HepG2 (cell line): ENCODE results near the gene CDCA5. TPM values are rescaled to one million over a fixed set of nuclear protein-coding genes. Genes with fewer than 3 reads are reported as not detected.

Experiments
- HNRNPK ChIP-seq: fragments of 200-400 bp; formaldehyde crosslinking; IDR thresholded peaks from 2 replicates; pipeline ENCODE4 v1.6.1; 2018; ENCODE audit warnings: low read length, low read depth, moderate library complexity, mild to moderate bottlenecking; ENCODE audit not compliant: poor library complexity, severe bottlenecking
- KDM2A ChIP-seq: sonication (generic); formaldehyde crosslinking; IDR thresholded peaks from 2 replicates; pipeline ENCODE4 v1.4.0; 2020; ENCODE audit warnings: low read depth, missing genetic modification reagents, borderline replicate concordance
- NFE2L1 ChIP-seq: sonication (generic); formaldehyde crosslinking; IDR thresholded peaks from 2 replicates; pipeline ENCODE4 v1.4.0; 2020; ENCODE audit warnings: missing genetic modification reagents, mild to moderate bottlenecking, borderline replicate concordance
- SRY ChIP-seq: sonication (generic); formaldehyde crosslinking; IDR thresholded peaks from 2 replicates; pipeline ENCODE4 v1.8.0; 2022; ENCODE audit warnings: mild to moderate bottlenecking, missing genetic modification reagents
- TBP ChIP-seq: sonication (generic); formaldehyde crosslinking; IDR thresholded peaks from 2 replicates; pipeline ENCODE4 v1.5.0; 2020; ENCODE audit warnings: missing genetic modification reagents
- ZBTB44 ChIP-seq: sonication (generic); formaldehyde crosslinking; IDR thresholded peaks from 2 replicates; pipeline ENCODE4 v1.4.0; 2020; ENCODE audit warnings: missing genetic modification reagents
- ZFP82 ChIP-seq: sonication (generic); formaldehyde crosslinking; IDR thresholded peaks from 2 replicates; pipeline ENCODE4 v1.5.1; 2020; ENCODE audit warnings: mild to moderate bottlenecking, missing genetic modification reagents, borderline replicate concordance
- ZNF724P ChIP-seq: sonication (generic); formaldehyde crosslinking; IDR thresholded peaks from 2 replicates; pipeline ENCODE4 v1.8.0; 2022; ENCODE audit warnings: missing genetic modification reagents, borderline replicate concordance
- polyA plus RNA-seq, 8 experiments: library from polyadenylated mRNA; depleted of rRNA in 3 of 8; stranded (reverse) in 7 of 8; unstranded in 1 of 8; fragments of >200 nt; fragmentation: Illumina TruSeq in 4 of 8; extraction: Trizol in 4 of 8; gene quantifications; 2 replicates each; pipeline versions ENCODE4 v1.2.1 to v1.2.3, GENCODE V29; 2011 to 2016; ENCODE audit warnings: low read depth in 4 of 8, missing spikeins in 1 of 8, mixed read lengths in 1 of 8; ENCODE audit not compliant: insufficient read depth in 1 of 8
- total RNA-seq, 5 experiments: library from RNA; depleted of rRNA; stranded (reverse); fragments of >200 nt; fragmentation: Illumina TruSeq; extraction: Trizol; gene quantifications; 2 replicates each; pipeline ENCODE4 v1.2.3, GENCODE V29; 2016; ENCODE audit warnings: low read depth in 1 of 5
- TF ChIP-seq, protein P1 (sequence below), 2 experiments: sonication (generic) in 1 of 2; formaldehyde crosslinking in 1 of 2; IDR thresholded peaks; 2 replicates each; pipeline versions ENCODE4 v1.6.1 to v1.9.0; 2014 to 2022; ENCODE audit warnings: antibody characterized with exemption in 1 of 2, borderline replicate concordance in 1 of 2, inconsistent platforms in 1 of 2, low read depth in 1 of 2, missing genetic modification reagents in 1 of 2
- TF ChIP-seq, protein P2 (sequence below): sonication (generic); formaldehyde crosslinking; IDR thresholded peaks from 2 replicates; pipeline ENCODE4 v1.5.1; 2020; ENCODE audit warnings: mild to moderate bottlenecking, missing genetic modification reagents, moderate library complexity
- TF ChIP-seq, protein P3 (sequence below): sonication (generic); formaldehyde crosslinking; IDR thresholded peaks from 2 replicates; pipeline ENCODE4 v1.5.0; 2020; ENCODE audit warnings: missing genetic modification reagents, mild to moderate bottlenecking, borderline replicate concordance
- TF ChIP-seq, protein P4 (sequence below): sonication (generic); formaldehyde crosslinking; IDR thresholded peaks from 2 replicates; pipeline ENCODE4 v1.4.0; 2020; ENCODE audit warnings: missing genetic modification reagents

The CDCA5 gene
- total and polyA plus RNA-seq, 2 of the 13 experiments (the other 11 are each of a cell fraction or from before 2014, with no cell fraction given), result 13.5 to 50.6 TPM

GRCh38 chr11:65117206-65118096 lies 33.6 kb upstream of the CDCA5 start, which contains the start of gene ZNHIT2 (continued):
- no peak for TF ChIP-seq NFE2L1 (CRISPR knock-in tag)
- TF ChIP-seq, protein P1, sequence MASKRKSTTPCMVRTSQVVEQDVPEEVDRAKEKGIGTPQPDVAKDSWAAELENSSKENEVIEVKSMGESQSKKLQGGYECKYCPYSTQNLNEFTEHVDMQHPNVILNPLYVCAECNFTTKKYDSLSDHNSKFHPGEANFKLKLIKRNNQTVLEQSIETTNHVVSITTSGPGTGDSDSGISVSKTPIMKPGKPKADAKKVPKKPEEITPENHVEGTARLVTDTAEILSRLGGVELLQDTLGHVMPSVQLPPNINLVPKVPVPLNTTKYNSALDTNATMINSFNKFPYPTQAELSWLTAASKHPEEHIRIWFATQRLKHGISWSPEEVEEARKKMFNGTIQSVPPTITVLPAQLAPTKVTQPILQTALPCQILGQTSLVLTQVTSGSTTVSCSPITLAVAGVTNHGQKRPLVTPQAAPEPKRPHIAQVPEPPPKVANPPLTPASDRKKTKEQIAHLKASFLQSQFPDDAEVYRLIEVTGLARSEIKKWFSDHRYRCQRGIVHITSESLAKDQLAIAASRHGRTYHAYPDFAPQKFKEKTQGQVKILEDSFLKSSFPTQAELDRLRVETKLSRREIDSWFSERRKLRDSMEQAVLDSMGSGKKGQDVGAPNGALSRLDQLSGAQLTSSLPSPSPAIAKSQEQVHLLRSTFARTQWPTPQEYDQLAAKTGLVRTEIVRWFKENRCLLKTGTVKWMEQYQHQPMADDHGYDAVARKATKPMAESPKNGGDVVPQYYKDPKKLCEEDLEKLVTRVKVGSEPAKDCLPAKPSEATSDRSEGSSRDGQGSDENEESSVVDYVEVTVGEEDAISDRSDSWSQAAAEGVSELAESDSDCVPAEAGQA (IDR thresholded peaks at IDR 0.05; ENCODE audit: low read depth), result peak; percentile 77
- TF ChIP-seq, protein P1 (CRISPR knock-in tag; IDR thresholded peaks at IDR 0.05; ENCODE audit: borderline replicate concordance), result no peak
- TF ChIP-seq ZBTB44 (CRISPR knock-in tag), result no peak
- no peak for TF ChIP-seq SRY (CRISPR knock-in tag)
- no peak for TF ChIP-seq TBP
- TF ChIP-seq ZFP82 (CRISPR knock-in tag), result peak; percentile 95
- TF ChIP-seq, protein P2, sequence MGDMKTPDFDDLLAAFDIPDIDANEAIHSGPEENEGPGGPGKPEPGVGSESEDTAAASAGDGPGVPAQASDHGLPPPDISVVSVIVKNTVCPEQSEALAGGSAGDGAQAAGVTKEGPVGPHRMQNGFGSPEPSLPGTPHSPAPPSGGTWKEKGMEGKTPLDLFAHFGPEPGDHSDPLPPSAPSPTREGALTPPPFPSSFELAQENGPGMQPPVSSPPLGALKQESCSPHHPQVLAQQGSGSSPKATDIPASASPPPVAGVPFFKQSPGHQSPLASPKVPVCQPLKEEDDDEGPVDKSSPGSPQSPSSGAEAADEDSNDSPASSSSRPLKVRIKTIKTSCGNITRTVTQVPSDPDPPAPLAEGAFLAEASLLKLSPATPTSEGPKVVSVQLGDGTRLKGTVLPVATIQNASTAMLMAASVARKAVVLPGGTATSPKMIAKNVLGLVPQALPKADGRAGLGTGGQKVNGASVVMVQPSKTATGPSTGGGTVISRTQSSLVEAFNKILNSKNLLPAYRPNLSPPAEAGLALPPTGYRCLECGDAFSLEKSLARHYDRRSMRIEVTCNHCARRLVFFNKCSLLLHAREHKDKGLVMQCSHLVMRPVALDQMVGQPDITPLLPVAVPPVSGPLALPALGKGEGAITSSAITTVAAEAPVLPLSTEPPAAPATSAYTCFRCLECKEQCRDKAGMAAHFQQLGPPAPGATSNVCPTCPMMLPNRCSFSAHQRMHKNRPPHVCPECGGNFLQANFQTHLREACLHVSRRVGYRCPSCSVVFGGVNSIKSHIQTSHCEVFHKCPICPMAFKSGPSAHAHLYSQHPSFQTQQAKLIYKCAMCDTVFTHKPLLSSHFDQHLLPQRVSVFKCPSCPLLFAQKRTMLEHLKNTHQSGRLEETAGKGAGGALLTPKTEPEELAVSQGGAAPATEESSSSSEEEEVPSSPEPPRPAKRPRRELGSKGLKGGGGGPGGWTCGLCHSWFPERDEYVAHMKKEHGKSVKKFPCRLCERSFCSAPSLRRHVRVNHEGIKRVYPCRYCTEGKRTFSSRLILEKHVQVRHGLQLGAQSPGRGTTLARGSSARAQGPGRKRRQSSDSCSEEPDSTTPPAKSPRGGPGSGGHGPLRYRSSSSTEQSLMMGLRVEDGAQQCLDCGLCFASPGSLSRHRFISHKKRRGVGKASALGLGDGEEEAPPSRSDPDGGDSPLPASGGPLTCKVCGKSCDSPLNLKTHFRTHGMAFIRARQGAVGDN (CRISPR knock-in tag), result peak; percentile 82
- peak; percentile 99 for TF ChIP-seq KDM2A
- TF ChIP-seq, protein P3, sequence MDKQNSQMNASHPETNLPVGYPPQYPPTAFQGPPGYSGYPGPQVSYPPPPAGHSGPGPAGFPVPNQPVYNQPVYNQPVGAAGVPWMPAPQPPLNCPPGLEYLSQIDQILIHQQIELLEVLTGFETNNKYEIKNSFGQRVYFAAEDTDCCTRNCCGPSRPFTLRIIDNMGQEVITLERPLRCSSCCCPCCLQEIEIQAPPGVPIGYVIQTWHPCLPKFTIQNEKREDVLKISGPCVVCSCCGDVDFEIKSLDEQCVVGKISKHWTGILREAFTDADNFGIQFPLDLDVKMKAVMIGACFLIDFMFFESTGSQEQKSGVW, result no peak
- TF ChIP-seq, protein P4, sequence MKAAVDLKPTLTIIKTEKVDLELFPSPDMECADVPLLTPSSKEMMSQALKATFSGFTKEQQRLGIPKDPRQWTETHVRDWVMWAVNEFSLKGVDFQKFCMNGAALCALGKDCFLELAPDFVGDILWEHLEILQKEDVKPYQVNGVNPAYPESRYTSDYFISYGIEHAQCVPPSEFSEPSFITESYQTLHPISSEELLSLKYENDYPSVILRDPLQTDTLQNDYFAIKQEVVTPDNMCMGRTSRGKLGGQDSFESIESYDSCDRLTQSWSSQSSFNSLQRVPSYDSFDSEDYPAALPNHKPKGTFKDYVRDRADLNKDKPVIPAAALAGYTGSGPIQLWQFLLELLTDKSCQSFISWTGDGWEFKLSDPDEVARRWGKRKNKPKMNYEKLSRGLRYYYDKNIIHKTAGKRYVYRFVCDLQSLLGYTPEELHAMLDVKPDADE, result no peak
- peak; percentile 55 for TF ChIP-seq HNRNPK
- TF ChIP-seq ZNF724P (CRISPR knock-in tag), result no peak; the same call in none of the 2 replicates
